Measurements from ENCODE around the gene KIF20B.
"Not testable (repeated sequence)": the region's sequence is repeated elsewhere in the genome, so short reads cannot be mapped to it uniquely, and the experiment has no call there.

The KIF20B gene

GRCh38 chr10:89707372-89707771 is 6.0 kb downstream of the KIF20B start:
- Histone ChIP-seq H3K4me1 (ENCODE audit: control insufficient read depth, insufficient read depth, low read length) (no peaks in the 10 kb centered on the region), H3K9ac (ENCODE audit: low read length in 2 of 2) (no peak overlapping the region), H3K9me3 (ENCODE audit: control insufficient read depth in 2 of 2, low read length in 2 of 2) (no peaks in the 10 kb centered on the region), H3K36me3 (ENCODE audit: control insufficient read depth in 2 of 2, insufficient read depth in 2 of 2, low read length in 2 of 2) (no peaks in the 10 kb centered on the region), H3K27ac (ENCODE audit: low read length) (no peak overlapping the region), H3K4me3 (ENCODE audit: low read length in 2 of 2) (no peak overlapping the region), H3K27me3 (ENCODE audit: control insufficient read depth in 1 of 2, insufficient read depth in 2 of 2, low read length in 2 of 2) (no peaks in the 10 kb centered on the region)

- no peaks in the 10 kb centered on the region for H3K4me1 ChIP-seq (ENCODE audit: control insufficient read depth, insufficient read depth, low read length)
- H3K36me3 ChIP-seq (ENCODE audit: control insufficient read depth in 2 of 2, insufficient read depth in 2 of 2, low read length in 2 of 2), result no peaks in the 10 kb centered on the region
- H3K4me3 ChIP-seq (ENCODE audit: low read length in 2 of 2), result no peak overlapping the region
- no peak overlapping the region for H3K9ac ChIP-seq (ENCODE audit: low read length in 2 of 2)
- no peaks in the 10 kb centered on the region for H3K9me3 ChIP-seq (ENCODE audit: control insufficient read depth in 2 of 2, low read length in 2 of 2)
- no peak overlapping the region for H3K27ac ChIP-seq (ENCODE audit: low read length)
- no peaks in the 10 kb centered on the region for H3K27me3 ChIP-seq (ENCODE audit: control insufficient read depth in 1 of 2, insufficient read depth in 2 of 2, low read length in 2 of 2)
Measured at GRCh38 chr10:89710753-89711152, 9.4 kb downstream of the KIF20B start.

- no peak overlapping the region for H3K27ac ChIP-seq (ENCODE audit: low read length)
- no peak overlapping the region for H3K4me3 ChIP-seq (ENCODE audit: low read length in 2 of 2)
- H3K4me1 ChIP-seq (ENCODE audit: control insufficient read depth, insufficient read depth, low read length), result no peaks in the 10 kb centered on the region
- H3K27me3 ChIP-seq (ENCODE audit: control insufficient read depth in 1 of 2, insufficient read depth in 2 of 2, low read length in 2 of 2), result no peaks in the 10 kb centered on the region
- no peaks in the 10 kb centered on the region for H3K9me3 ChIP-seq (ENCODE audit: control insufficient read depth in 2 of 2, low read length in 2 of 2)
- H3K36me3 ChIP-seq (ENCODE audit: control insufficient read depth in 2 of 2, insufficient read depth in 2 of 2, low read length in 2 of 2), result no peaks in the 10 kb centered on the region
- H3K9ac ChIP-seq (ENCODE audit: low read length in 2 of 2), result no peak overlapping the region
Measured at GRCh38 chr10:89734616-89735015, 33.2 kb downstream of the KIF20B start.

- no peaks in the 10 kb centered on the region for H3K4me1 ChIP-seq (ENCODE audit: control insufficient read depth, insufficient read depth, low read length)
- no peak overlapping the region for H3K9ac ChIP-seq (ENCODE audit: low read length in 2 of 2)
- no peaks in the 10 kb centered on the region for H3K9me3 ChIP-seq (ENCODE audit: control insufficient read depth in 2 of 2, low read length in 2 of 2)
- no peaks in the 10 kb centered on the region for H3K27me3 ChIP-seq (ENCODE audit: control insufficient read depth in 1 of 2, insufficient read depth in 2 of 2, low read length in 2 of 2)
- H3K36me3 ChIP-seq (ENCODE audit: control insufficient read depth in 2 of 2, insufficient read depth in 2 of 2, low read length in 2 of 2), result no peaks in the 10 kb centered on the region
- H3K27ac ChIP-seq (ENCODE audit: low read length), result no peak overlapping the region
- no peak overlapping the region for H3K4me3 ChIP-seq (ENCODE audit: low read length in 2 of 2)
Measured at GRCh38 chr10:89738551-89739209, 37.3 kb downstream of the KIF20B start.

DNA sequence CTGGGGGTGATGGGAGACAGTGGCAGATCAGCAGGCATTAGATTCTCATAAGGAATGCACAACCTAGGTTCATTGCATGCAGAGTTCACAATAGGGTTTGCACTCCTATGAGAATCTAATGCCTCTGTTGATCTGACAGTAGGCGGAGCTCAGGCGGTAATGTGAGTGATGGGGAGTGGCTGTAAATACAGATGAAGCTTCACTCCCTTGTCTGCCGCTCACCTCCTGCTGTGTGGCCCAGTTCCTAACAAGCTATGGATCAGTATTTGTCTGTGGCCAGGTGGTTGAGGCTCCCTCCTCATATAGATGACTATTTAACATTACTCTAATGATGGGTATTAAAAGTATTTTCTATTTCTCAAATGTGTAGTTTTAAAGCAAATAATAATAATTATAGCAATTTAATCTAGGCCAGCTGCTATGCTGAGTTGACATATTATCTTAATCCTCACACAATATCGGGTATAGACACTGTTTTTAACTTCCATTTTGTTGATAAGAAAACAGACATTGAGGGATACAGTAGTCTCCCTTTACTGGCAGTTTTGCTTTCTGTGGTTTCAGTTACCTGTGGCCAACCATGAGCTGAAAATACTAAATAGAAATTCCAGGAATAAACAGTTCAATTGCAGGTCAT is 39.9 kb downstream of the KIF20B start:
- Histone ChIP-seq H3K9me3 (ENCODE audit: control insufficient read depth in 2 of 2, low read length in 2 of 2) (no peaks in the 10 kb centered on the region), H3K27ac (ENCODE audit: low read length) (no peak overlapping the region), H3K4me1 (ENCODE audit: control insufficient read depth, insufficient read depth, low read length) (no peaks in the 10 kb centered on the region), H3K36me3 (ENCODE audit: control insufficient read depth in 2 of 2, insufficient read depth in 2 of 2, low read length in 2 of 2) (no peaks in the 10 kb centered on the region), H3K9ac (ENCODE audit: low read length in 2 of 2) (no peak overlapping the region), H3K27me3 (ENCODE audit: control insufficient read depth in 1 of 2, insufficient read depth in 2 of 2, low read length in 2 of 2) (no peaks in the 10 kb centered on the region), H3K4me3 (ENCODE audit: low read length in 2 of 2) (no peak overlapping the region)

- H3K9ac ChIP-seq (ENCODE audit: low read length in 2 of 2), result no peak overlapping the region
- no peak overlapping the region for H3K4me3 ChIP-seq (ENCODE audit: low read length in 2 of 2)
- H3K4me1 ChIP-seq (ENCODE audit: control insufficient read depth, insufficient read depth, low read length), result no peaks in the 10 kb centered on the region
- no peaks in the 10 kb centered on the region for H3K27me3 ChIP-seq (ENCODE audit: control insufficient read depth in 1 of 2, insufficient read depth in 2 of 2, low read length in 2 of 2)
- H3K9me3 ChIP-seq (ENCODE audit: control insufficient read depth in 2 of 2, low read length in 2 of 2), result no peaks in the 10 kb centered on the region
- no peak overlapping the region for H3K27ac ChIP-seq (ENCODE audit: low read length)
- no peaks in the 10 kb centered on the region for H3K36me3 ChIP-seq (ENCODE audit: control insufficient read depth in 2 of 2, insufficient read depth in 2 of 2, low read length in 2 of 2)
Measured at GRCh38 chr10:89744026-89744425, 42.6 kb downstream of the KIF20B start.

DNA sequence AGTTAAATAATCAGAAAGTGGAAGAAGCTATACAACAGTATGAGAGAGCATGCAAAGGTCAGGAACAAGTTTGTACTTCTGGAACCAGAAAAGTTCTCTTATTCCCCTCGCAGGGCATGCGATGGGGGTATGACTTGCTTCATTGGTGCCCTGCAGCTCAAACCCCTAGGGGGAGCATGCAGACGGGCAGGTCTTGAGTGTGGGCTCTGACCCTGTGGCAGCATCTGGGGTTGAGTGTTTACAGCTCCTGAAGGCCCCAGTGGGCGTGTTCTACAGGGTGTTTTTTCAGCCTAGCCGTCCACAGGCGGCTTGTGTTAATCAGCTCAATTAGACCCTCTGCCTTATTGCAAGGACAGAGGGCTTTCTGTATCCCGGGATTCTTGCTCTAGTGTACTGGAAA is 44.5 kb downstream of the KIF20B start:
- Histone ChIP-seq H3K4me3 (ENCODE audit: low read length in 2 of 2) (no peak overlapping the region), H3K36me3 (ENCODE audit: control insufficient read depth in 2 of 2, insufficient read depth in 2 of 2, low read length in 2 of 2) (no peaks in the 10 kb centered on the region), H3K27me3 (ENCODE audit: control insufficient read depth in 1 of 2, insufficient read depth in 2 of 2, low read length in 2 of 2) (no peaks in the 10 kb centered on the region), H3K4me1 (ENCODE audit: control insufficient read depth, insufficient read depth, low read length) (no peaks in the 10 kb centered on the region), H3K27ac (ENCODE audit: low read length) (no peak overlapping the region), H3K9ac (ENCODE audit: low read length in 2 of 2) (no peak overlapping the region), H3K9me3 (ENCODE audit: control insufficient read depth in 2 of 2, low read length in 2 of 2) (no peaks in the 10 kb centered on the region)

DNA sequence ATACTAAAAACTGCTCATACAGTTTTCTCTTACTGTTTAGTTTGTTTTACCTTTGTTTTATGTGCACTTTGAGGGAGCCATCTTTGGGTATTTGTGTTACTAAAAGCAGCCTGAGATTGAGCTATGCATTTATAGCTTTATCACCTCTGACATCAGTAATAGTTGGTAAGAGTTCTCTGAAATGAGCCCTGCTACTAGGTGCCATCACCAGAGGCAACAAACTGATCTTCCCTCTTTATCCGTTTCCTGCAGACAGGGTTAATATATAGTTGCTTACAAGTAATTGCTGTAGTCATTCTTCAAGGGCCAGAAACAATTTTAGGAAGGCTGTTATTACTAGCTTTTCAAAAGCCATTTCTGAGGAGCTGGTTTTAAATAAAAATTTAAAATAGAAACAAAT is 49.1 kb downstream of the KIF20B start:
- Histone ChIP-seq H3K4me3 (ENCODE audit: low read length in 2 of 2) (no peak overlapping the region), H3K36me3 (ENCODE audit: control insufficient read depth in 2 of 2, insufficient read depth in 2 of 2, low read length in 2 of 2) (no peaks in the 10 kb centered on the region), H3K4me1 (ENCODE audit: control insufficient read depth, insufficient read depth, low read length) (no peaks in the 10 kb centered on the region), H3K9ac (ENCODE audit: low read length in 2 of 2) (no peak overlapping the region), H3K27me3 (ENCODE audit: control insufficient read depth in 1 of 2, insufficient read depth in 2 of 2, low read length in 2 of 2) (no peaks in the 10 kb centered on the region), H3K9me3 (ENCODE audit: control insufficient read depth in 2 of 2, low read length in 2 of 2) (no peaks in the 10 kb centered on the region), H3K27ac (ENCODE audit: low read length) (no peak overlapping the region)

- Histone ChIP-seq H3K9ac (ENCODE audit: low read length in 2 of 2) (no peak overlapping the region), H3K4me3 (ENCODE audit: low read length in 2 of 2) (no peak overlapping the region), H3K9me3 (ENCODE audit: control insufficient read depth in 2 of 2, low read length in 2 of 2) (no peaks in the 10 kb centered on the region)
Measured at GRCh38 chr10:89755374-89755773, 54.0 kb downstream of the KIF20B start.

DNA sequence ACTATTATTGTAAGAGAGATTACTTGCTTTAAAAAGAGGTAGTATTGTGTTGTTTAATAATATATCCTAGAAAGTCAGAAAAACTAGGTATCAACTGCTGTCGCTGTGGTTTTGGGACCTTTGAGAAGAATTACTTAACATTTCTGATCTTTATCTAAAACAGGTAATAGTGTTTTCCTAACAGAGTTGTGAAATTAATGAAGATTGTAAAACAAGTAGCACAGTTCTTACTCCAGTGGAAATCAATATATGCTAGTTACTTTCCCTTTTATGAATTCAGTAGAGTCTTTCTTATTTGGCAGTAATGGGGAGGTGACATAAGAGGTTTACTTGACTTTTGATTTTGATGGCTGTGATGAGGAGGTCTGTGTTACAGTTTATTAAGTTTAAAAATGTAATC is 58.1 kb downstream of the KIF20B start:
- no peak overlapping the region for H3K4me3 ChIP-seq (ENCODE audit: low read length in 2 of 2)
- H3K36me3 ChIP-seq (ENCODE audit: control insufficient read depth in 2 of 2, insufficient read depth in 2 of 2, low read length in 2 of 2), result no peaks in the 10 kb centered on the region
- H3K27ac ChIP-seq (ENCODE audit: low read length), result no peak overlapping the region
- no peaks in the 10 kb centered on the region for H3K4me1 ChIP-seq (ENCODE audit: control insufficient read depth, insufficient read depth, low read length)
- no peak overlapping the region for H3K9ac ChIP-seq (ENCODE audit: low read length in 2 of 2)
- no peaks in the 10 kb centered on the region for H3K9me3 ChIP-seq (ENCODE audit: control insufficient read depth in 2 of 2, low read length in 2 of 2)
- H3K27me3 ChIP-seq (ENCODE audit: control insufficient read depth in 1 of 2, insufficient read depth in 2 of 2, low read length in 2 of 2), result no peaks in the 10 kb centered on the region

More at GRCh38 chr10:89755374-89755773, 54.0 kb downstream of the KIF20B start:
- H3K27ac ChIP-seq (ENCODE audit: low read length), result no peak overlapping the region
- no peaks in the 10 kb centered on the region for H3K36me3 ChIP-seq (ENCODE audit: control insufficient read depth in 2 of 2, insufficient read depth in 2 of 2, low read length in 2 of 2)
- H3K4me1 ChIP-seq (ENCODE audit: control insufficient read depth, insufficient read depth, low read length), result no peaks in the 10 kb centered on the region
- no peaks in the 10 kb centered on the region for H3K27me3 ChIP-seq (ENCODE audit: control insufficient read depth in 1 of 2, insufficient read depth in 2 of 2, low read length in 2 of 2)

DNA sequence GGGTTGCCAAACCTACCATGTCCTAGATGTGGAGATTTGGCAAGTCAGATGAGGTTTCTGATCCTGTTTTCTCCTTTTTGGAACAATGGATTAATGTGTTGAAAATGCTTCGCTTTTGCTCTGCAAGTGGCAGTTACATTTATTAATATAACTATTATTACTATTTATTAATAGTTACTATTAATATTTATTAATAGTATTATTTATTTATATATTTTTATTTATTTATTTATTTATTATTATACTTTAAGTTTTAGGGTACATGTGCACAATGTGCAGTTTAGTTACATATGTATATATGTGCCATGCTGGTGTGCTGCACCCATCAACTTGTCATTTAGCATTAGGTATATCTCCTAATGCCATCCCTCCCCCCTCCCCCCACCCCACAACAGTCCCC is 62.3 kb downstream of the KIF20B start:
- H3K4me1 ChIP-seq (ENCODE audit: control insufficient read depth, insufficient read depth, low read length); H3K27ac ChIP-seq (ENCODE audit: low read length); H3K9ac ChIP-seq (ENCODE audit: low read length in 2 of 2); H3K4me3 ChIP-seq (ENCODE audit: low read length in 2 of 2); H3K9me3 ChIP-seq (ENCODE audit: control insufficient read depth in 2 of 2, low read length in 2 of 2); H3K36me3 ChIP-seq (ENCODE audit: control insufficient read depth in 2 of 2, insufficient read depth in 2 of 2, low read length in 2 of 2); H3K27me3 ChIP-seq (ENCODE audit: control insufficient read depth in 1 of 2, insufficient read depth in 2 of 2, low read length in 2 of 2): not testable (repeated sequence)
